ENCODE data around the gene EPM2A.

DNA sequence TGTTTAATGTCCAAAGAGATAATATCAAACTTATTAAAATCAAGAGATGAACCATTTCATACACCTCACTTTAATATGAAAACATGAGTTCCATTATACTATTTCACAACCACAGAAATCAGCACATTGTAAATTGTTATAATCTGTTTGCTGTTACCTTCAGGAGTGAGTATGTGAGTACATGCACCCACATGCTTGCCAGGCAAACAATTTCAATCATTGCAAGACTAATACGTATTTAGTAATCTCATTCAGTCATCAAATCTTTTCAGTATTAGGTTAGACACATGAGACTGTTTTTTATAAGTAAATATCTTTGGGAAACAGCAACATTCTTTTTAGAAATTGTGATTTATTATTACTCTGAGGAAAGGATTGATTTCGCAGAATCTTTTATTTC lies 9.3 kb upstream of the EPM2A start:
- TF ChIP-seq, protein P1, sequence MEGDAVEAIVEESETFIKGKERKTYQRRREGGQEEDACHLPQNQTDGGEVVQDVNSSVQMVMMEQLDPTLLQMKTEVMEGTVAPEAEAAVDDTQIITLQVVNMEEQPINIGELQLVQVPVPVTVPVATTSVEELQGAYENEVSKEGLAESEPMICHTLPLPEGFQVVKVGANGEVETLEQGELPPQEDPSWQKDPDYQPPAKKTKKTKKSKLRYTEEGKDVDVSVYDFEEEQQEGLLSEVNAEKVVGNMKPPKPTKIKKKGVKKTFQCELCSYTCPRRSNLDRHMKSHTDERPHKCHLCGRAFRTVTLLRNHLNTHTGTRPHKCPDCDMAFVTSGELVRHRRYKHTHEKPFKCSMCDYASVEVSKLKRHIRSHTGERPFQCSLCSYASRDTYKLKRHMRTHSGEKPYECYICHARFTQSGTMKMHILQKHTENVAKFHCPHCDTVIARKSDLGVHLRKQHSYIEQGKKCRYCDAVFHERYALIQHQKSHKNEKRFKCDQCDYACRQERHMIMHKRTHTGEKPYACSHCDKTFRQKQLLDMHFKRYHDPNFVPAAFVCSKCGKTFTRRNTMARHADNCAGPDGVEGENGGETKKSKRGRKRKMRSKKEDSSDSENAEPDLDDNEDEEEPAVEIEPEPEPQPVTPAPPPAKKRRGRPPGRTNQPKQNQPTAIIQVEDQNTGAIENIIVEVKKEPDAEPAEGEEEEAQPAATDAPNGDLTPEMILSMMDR (conservative IDR thresholded peaks at IDR 0.05): no peak
- no peak for TF ChIP-seq EZH2 (IDR thresholded peaks at IDR 0.05; ENCODE audit: low read depth)
